Midbrain (tissue), 1 donor: ENCODE measurements around the gene ERP29.
"Not testable (repeated sequence)": the region's sequence is repeated elsewhere in the genome, so short reads cannot be mapped to it uniquely, and the experiment has no call there.

Experiments used
- DNase-seq: peaks from one replicate; lab custom pipeline; 2025; lab: John Stamatoyannopoulos, UW

ERP29 gene

GRCh38 chr12:112001576-112001975, 11.7 kb upstream of the ERP29 start:
- DNase-seq = no peak

- no peak for DNase-seq
Measured at GRCh38 chr12:112004041-112004440, 9.2 kb upstream of the ERP29 start.

- DNase-seq = no peak
Measured at GRCh38 chr12:112005419-112006395, 7.5 kb upstream of the ERP29 start.

GRCh38 chr12:112007945-112008344, 5.3 kb upstream of the ERP29 start:
- DNase-seq = no peak

GRCh38 chr12:112008918-112009317, 4.3 kb upstream of the ERP29 start:
- no peak for DNase-seq

GRCh38 chr12:112009596-112009995, 3.6 kb upstream of the ERP29 start:
- not testable (repeated sequence) for DNase-seq

- DNase-seq = no peak
Measured at GRCh38 chr12:112010415-112011344, 2.5 kb upstream of the ERP29 start.

GRCh38 chr12:112011685-112012084, 1.5 kb upstream of the ERP29 start:
- no peak for DNase-seq

- no peak for DNase-seq
Measured at GRCh38 chr12:112013601-112014402, 576 bp downstream of the ERP29 start.

GRCh38 chr12:112015938-112016337, 2.7 kb downstream of the ERP29 start:
- DNase-seq = no peak

- DNase-seq = no peak
Measured at GRCh38 chr12:112017041-112017440, 3.8 kb downstream of the ERP29 start.

GRCh38 chr12:112018571-112019237, 5.5 kb downstream of the ERP29 start:
- DNase-seq = no peak

- DNase-seq = no peak
Measured at GRCh38 chr12:112020947-112021457, 7.8 kb downstream of the ERP29 start.

GRCh38 chr12:112022241-112023016, 9.2 kb downstream of the ERP29 start:
- no peak for DNase-seq

- DNase-seq = no peak
Measured at GRCh38 chr12:112023759-112024396, 10.7 kb downstream of the ERP29 start.

- DNase-seq = no peak
Measured at GRCh38 chr12:112025808-112026375, 12.7 kb downstream of the ERP29 start.

- DNase-seq = no peak
Measured at GRCh38 chr12:112029301-112029700, 16.1 kb downstream of the ERP29 start.

- no peak for DNase-seq
Measured at GRCh38 chr12:112031472-112031871, 18.2 kb downstream of the ERP29 start.

GRCh38 chr12:112032292-112032691, 19.1 kb downstream of the ERP29 start:
- DNase-seq = no peak
